ENCODE results near the gene OMP. TPM values are rescaled to one million over a fixed set of nuclear protein-coding genes. Genes with fewer than 3 reads are reported as not detected.

Gene OMP
- polyA plus RNA-seq, 4 donors, result 1.5 to 2.7 (median 2.4) TPM; not detected in 1

- Histone ChIP-seq H3K4me1 (ENCODE audit: control insufficient read depth in 3 of 3, insufficient read depth in 2 of 3, low read depth in 1 of 3, low read length in 2 of 3) (peaks cover 3 to 59% (median 4%) of the 10 kb centered on the region in 3 donors), H3K9me3 (ENCODE audit: control insufficient read depth in 2 of 2, insufficient read depth in 1 of 2, low read depth in 1 of 2, low read length in 1 of 2) (no peaks in the 10 kb centered on the region), H3K27ac (ENCODE audit: low read depth in 1 of 3, low read length in 2 of 3) (peak overlapping the region; percentile 24 to 79 (median 57)), H3K36me3 (ENCODE audit: control insufficient read depth in 3 of 3, insufficient read depth in 2 of 3, low read depth in 1 of 3, low read length in 3 of 3) (peaks cover 0 to 64% (median 0%) of the 10 kb centered on the region in 3 donors), H3K4me3 (ENCODE audit: low read depth in 1 of 3, low read length in 3 of 3) (no peak overlapping the region), H3K27me3 (ENCODE audit: control insufficient read depth in 3 of 3, insufficient read depth in 3 of 3, low read length in 3 of 3) (no peaks in the 10 kb centered on the region)
- DNase-seq, result no peak
- WGBS, 3 donors, result 38 to 47% (median 38%) methylated on average over 10 to 11 of the region's 11 CpGs
- no peak for FAIRE-seq
These were observed 20.4 kb upstream of the OMP start for GRCh38 chr11:77081976-77082836.

GRCh38 chr11:77082838-77083565 lies 19.6 kb upstream of the OMP start:
- Histone ChIP-seq H3K4me1 (ENCODE audit: control insufficient read depth in 3 of 3, insufficient read depth in 2 of 3, low read depth in 1 of 3, low read length in 2 of 3) (peaks cover 6 to 67% (median 8%) of the 10 kb centered on the region in 3 donors), H3K36me3 (ENCODE audit: control insufficient read depth in 3 of 3, insufficient read depth in 2 of 3, low read depth in 1 of 3, low read length in 3 of 3) (peaks cover 0 to 69% (median 0%) of the 10 kb centered on the region in 3 donors), H3K27ac (ENCODE audit: low read depth in 1 of 3, low read length in 2 of 3) (peak overlapping the region; percentile 24 to 80 (median 57)), H3K4me3 (ENCODE audit: low read depth in 1 of 3, low read length in 3 of 3) (no peak overlapping the region), H3K27me3 (ENCODE audit: control insufficient read depth in 3 of 3, insufficient read depth in 3 of 3, low read length in 3 of 3) (no peaks in the 10 kb centered on the region), H3K9me3 (ENCODE audit: control insufficient read depth in 2 of 2, insufficient read depth in 1 of 2, low read depth in 1 of 2, low read length in 1 of 2) (no peaks in the 10 kb centered on the region)
- peak in 1 of 2 donors; percentile 55 for DNase-seq
- 64 to 74% (median 67%) methylated on average over 15 of the region's 15 CpGs for WGBS, 3 donors
- no peak for FAIRE-seq

GRCh38 chr11:77083566-77084245 lies 18.9 kb upstream of the OMP start:
- no peak overlapping the region for H3K4me3 ChIP-seq (ENCODE audit: low read depth in 1 of 3, low read length in 3 of 3)
- peaks cover 0 to 74% (median 0%) of the 10 kb centered on the region in 3 donors for H3K36me3 ChIP-seq (ENCODE audit: control insufficient read depth in 3 of 3, insufficient read depth in 2 of 3, low read depth in 1 of 3, low read length in 3 of 3)
- H3K27me3 ChIP-seq (ENCODE audit: control insufficient read depth in 3 of 3, insufficient read depth in 3 of 3, low read length in 3 of 3), result no peaks in the 10 kb centered on the region
- FAIRE-seq (no peak), DNase-seq (no peak)
- H3K4me1 ChIP-seq (ENCODE audit: control insufficient read depth in 3 of 3, insufficient read depth in 2 of 3, low read depth in 1 of 3, low read length in 2 of 3), result peaks cover 6 to 74% (median 12%) of the 10 kb centered on the region in 3 donors
- H3K27ac ChIP-seq (ENCODE audit: low read depth in 1 of 3, low read length in 2 of 3), result peak overlapping the region in 1 of 3 donors; percentile 51
- WGBS, 3 donors, result 83 to 92% (median 89%) methylated on average over 12 of the region's 12 CpGs
- no peaks in the 10 kb centered on the region for H3K9me3 ChIP-seq (ENCODE audit: control insufficient read depth in 2 of 2, insufficient read depth in 1 of 2, low read depth in 1 of 2, low read length in 1 of 2)

- 78 to 87% (median 82%) methylated on average over 21 to 25 of the region's 25 CpGs for WGBS, 3 donors
- peaks cover 0 to 79% (median 0%) of the 10 kb centered on the region in 3 donors for H3K36me3 ChIP-seq (ENCODE audit: control insufficient read depth in 3 of 3, insufficient read depth in 2 of 3, low read depth in 1 of 3, low read length in 3 of 3)
- FAIRE-seq (no peak), DNase-seq (no peak)
- H3K9me3 ChIP-seq (ENCODE audit: control insufficient read depth in 2 of 2, insufficient read depth in 1 of 2, low read depth in 1 of 2, low read length in 1 of 2), result no peaks in the 10 kb centered on the region
- H3K4me3 ChIP-seq (ENCODE audit: low read depth in 1 of 3, low read length in 3 of 3), result no peak overlapping the region
- H3K27ac ChIP-seq (ENCODE audit: low read depth in 1 of 3, low read length in 2 of 3), result peak overlapping the region in 2 of 3 donors; percentile 51 to 98
- H3K27me3 ChIP-seq (ENCODE audit: control insufficient read depth in 3 of 3, insufficient read depth in 3 of 3, low read length in 3 of 3), result no peaks in the 10 kb centered on the region
- H3K4me1 ChIP-seq (ENCODE audit: control insufficient read depth in 3 of 3, insufficient read depth in 2 of 3, low read depth in 1 of 3, low read length in 2 of 3), result peaks cover 6 to 82% (median 15%) of the 10 kb centered on the region in 3 donors
These were observed 18.0 kb upstream of the OMP start for GRCh38 chr11:77084581-77085191.

DNA sequence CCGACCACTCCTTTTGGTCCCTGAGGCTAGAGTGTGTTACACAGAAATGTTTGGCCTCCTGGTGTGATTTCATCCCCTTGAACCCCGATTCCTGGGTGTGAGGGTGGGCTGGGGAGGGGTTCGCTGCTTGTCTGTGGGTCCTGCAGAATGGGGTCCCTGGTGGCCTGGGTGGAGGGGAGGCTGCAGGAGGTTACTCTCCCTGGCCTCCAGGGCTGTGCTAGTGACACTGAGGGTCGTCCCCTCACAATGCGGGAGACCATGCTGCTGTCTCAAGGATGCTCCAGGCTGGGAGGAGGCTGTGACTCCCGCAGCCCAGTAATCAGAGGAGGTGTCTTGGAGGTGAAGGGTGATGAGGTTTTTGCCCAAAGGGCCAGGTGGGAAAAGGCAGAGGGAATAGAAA lies 17.0 kb upstream of the OMP start:
- FAIRE-seq (no peak), DNase-seq (no peak)
- H3K36me3 ChIP-seq (ENCODE audit: control insufficient read depth in 3 of 3, insufficient read depth in 2 of 3, low read depth in 1 of 3, low read length in 3 of 3), result peaks cover 0 to 83% (median 0%) of the 10 kb centered on the region in 3 donors
- no peaks in the 10 kb centered on the region for H3K27me3 ChIP-seq (ENCODE audit: control insufficient read depth in 3 of 3, insufficient read depth in 3 of 3, low read length in 3 of 3)
- no peaks in the 10 kb centered on the region for H3K9me3 ChIP-seq (ENCODE audit: control insufficient read depth in 2 of 2, insufficient read depth in 1 of 2, low read depth in 1 of 2, low read length in 1 of 2)
- WGBS, 3 donors, result 61 to 86% (median 77%) methylated on average over 6 of the region's 6 CpGs
- H3K4me1 ChIP-seq (ENCODE audit: control insufficient read depth in 3 of 3, insufficient read depth in 2 of 3, low read depth in 1 of 3, low read length in 2 of 3), result peaks cover 6 to 90% (median 12%) of the 10 kb centered on the region in 3 donors
- no peak overlapping the region for H3K4me3 ChIP-seq (ENCODE audit: low read depth in 1 of 3, low read length in 3 of 3)
- peak overlapping the region; percentile 94 to 98 (median 96) for H3K27ac ChIP-seq (ENCODE audit: low read depth in 1 of 3, low read length in 2 of 3)

GRCh38 chr11:77086521-77087472 lies 15.8 kb upstream of the OMP start:
- Histone ChIP-seq H3K4me3 (ENCODE audit: low read depth in 1 of 3, low read length in 3 of 3) (no peak overlapping the region), H3K4me1 (ENCODE audit: control insufficient read depth in 3 of 3, insufficient read depth in 2 of 3, low read depth in 1 of 3, low read length in 2 of 3) (peaks cover 6 to 87% (median 13%) of the 10 kb centered on the region in 3 donors), H3K9me3 (ENCODE audit: control insufficient read depth in 2 of 2, insufficient read depth in 1 of 2, low read depth in 1 of 2, low read length in 1 of 2) (no peaks in the 10 kb centered on the region), H3K27me3 (ENCODE audit: control insufficient read depth in 3 of 3, insufficient read depth in 3 of 3, low read length in 3 of 3) (no peaks in the 10 kb centered on the region), H3K36me3 (ENCODE audit: control insufficient read depth in 3 of 3, insufficient read depth in 2 of 3, low read depth in 1 of 3, low read length in 3 of 3) (peaks cover 0 to 80% (median 0%) of the 10 kb centered on the region in 3 donors), H3K27ac (ENCODE audit: low read depth in 1 of 3, low read length in 2 of 3) (peak overlapping the region; percentile 94 to 98 (median 96))
- DNase-seq, result peak; percentile 95 to 97
- FAIRE-seq, result no peak
- WGBS, 3 donors, result 17 to 64% (median 39%) methylated on average over 22 to 23 of the region's 23 CpGs

GRCh38 chr11:77087723-77088225 lies 14.9 kb upstream of the OMP start:
- FAIRE-seq (no peak), DNase-seq (no peak)
- Histone ChIP-seq H3K27ac (ENCODE audit: low read depth in 1 of 3, low read length in 2 of 3) (peak overlapping the region; percentile 94 to 98 (median 96)), H3K27me3 (ENCODE audit: control insufficient read depth in 3 of 3, insufficient read depth in 3 of 3, low read length in 3 of 3) (no peaks in the 10 kb centered on the region), H3K9me3 (ENCODE audit: control insufficient read depth in 2 of 2, insufficient read depth in 1 of 2, low read depth in 1 of 2, low read length in 1 of 2) (no peaks in the 10 kb centered on the region), H3K36me3 (ENCODE audit: control insufficient read depth in 3 of 3, insufficient read depth in 2 of 3, low read depth in 1 of 3, low read length in 3 of 3) (peaks cover 0 to 79% (median 0%) of the 10 kb centered on the region in 3 donors), H3K4me1 (ENCODE audit: control insufficient read depth in 3 of 3, insufficient read depth in 2 of 3, low read depth in 1 of 3, low read length in 2 of 3) (peaks cover 6 to 77% (median 13%) of the 10 kb centered on the region in 3 donors), H3K4me3 (ENCODE audit: low read depth in 1 of 3, low read length in 3 of 3) (no peak overlapping the region)
- 73 to 87% (median 81%) methylated on average over 9 of the region's 9 CpGs for WGBS, 3 donors

All from small intestine (tissue), 7 donors.